GM18909 (cell line): Measurements from ENCODE around the gene MMP14.
"Not testable (repeated sequence)": the region's sequence is repeated elsewhere in the genome, so short reads cannot be mapped to it uniquely, and the experiment has no call there.

Source experiments
- ATAC-seq: cut with Tn5 transposase; IDR thresholded peaks from one replicate; pipeline ENCODE4 v1.9.1; 2021; ENCODE audit warnings: mild to moderate bottlenecking; ENCODE audit not compliant: unreplicated experiment, poor library complexity

Gene MMP14

DNA sequence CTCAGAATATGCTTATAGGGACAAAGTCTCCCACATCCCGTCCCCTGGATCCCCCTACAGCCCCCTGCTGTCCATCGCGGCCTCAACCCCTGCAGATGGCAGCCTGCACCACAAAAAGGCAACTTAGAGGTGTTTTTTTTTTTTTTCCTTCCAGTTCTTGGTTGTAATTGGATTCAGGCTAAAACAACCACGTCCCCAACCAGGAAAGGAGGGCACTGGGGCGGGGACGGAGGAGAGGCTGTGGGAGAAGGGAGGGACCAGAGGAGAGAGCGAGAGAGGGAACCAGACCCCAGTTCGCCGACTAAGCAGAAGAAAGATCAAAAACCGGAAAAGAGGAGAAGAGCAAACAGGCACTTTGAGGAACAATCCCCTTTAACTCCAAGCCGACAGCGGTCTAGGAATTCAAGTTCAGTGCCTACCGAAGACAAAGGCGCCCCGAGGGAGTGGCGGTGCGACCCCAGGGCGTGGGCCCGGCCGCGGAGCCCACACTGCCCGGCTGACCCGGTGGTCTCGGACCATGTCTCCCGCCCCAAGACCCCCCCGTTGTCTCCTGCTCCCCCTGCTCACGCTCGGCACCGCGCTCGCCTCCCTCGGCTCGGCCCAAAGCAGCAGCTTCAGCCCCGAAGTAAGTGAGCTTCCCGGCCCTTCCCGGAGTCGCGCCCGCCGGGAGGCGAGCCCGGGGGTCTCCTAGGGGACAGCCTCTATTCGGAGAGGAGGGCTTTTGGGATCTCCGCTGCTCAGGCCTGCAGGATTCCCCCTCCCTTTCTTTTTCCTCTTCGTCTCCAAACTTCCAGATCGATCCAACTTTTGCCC is at the start of gene MMP14:
TSS of gene MMP14 (plus strand) at position 285 of the 813 bp plus-strand sequence. CDS start at position 518, 233 bp downstream.
- no peak for ATAC-seq

DNA sequence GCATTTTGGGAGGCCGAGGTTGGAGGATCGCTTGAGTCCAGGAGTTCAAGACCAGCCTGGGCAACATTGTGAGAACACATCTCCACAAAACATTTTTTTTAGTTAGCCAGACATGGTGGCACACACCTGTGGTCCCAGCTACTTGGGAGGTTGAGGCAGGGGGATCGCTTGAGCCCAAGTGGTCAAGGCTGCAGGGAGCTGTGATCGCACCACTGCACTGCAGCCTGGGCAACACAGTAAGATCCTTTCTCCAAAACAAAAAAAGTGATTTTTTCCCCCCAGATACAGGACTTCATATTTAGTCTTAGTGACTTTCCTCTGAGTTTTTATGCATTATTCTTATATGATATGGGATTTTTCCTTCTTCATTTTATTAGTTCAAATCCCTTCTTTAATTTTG is 49.7 kb upstream of the MMP14 start:
- ATAC-seq = no peak

DNA sequence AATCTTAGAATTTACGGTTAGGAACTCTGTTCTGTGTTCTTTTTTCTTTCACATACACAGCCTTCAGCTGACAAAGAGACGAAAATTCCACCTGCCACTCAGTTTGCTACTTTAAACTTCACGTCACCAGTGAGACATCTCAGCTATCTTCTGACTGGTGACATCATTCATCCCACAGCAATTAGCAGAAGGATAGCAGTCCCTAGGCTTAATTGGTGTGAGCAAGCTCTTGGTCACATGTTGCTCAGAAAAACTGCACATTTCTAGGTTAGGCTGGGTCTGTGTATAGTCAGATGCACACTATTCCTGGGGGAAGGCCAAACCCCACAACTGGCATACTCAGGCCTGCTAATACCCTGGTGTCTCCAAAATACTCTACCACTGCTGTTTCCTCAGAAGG is 45.1 kb upstream of the MMP14 start:
- no peak for ATAC-seq

DNA sequence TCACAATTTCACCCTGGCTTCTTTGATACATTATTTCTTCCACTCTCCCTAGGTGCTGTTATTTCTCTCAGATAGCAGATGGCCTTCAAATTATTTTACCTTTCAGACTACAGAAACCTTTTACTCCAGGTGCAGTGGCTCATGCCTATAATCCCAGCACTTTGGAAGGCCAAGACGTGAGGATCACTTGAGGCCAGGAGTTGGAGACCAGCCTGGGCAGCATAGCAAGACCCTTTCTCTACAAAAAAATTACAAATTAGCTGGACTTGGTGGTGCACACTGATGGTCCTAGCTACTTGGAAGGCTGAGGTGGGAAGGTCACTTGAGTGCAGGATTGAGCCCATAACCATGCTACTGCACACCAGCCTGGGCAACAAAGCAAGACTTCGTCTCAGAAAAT is 44.2 kb upstream of the MMP14 start:
- no peak for ATAC-seq

DNA sequence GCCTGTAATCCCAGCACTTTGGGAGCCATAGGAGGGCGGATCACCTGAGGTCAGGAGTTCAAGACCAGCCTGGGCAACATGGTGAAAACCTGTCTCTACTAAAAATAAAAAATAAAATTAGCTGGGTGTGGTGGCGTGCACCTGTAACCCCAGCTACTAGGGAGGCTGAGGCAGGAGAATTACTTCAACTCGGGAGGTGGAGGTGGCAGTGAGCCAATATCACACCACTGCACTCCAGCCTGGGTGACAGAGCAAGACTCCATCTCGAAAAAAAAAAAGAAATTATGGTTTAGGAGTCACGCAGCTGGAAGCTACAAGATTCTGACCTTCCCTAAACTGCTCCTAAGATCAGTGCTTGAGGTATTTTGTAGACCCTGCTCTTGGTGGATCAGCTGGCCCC is 42.8 kb upstream of the MMP14 start:
- ATAC-seq = not testable (repeated sequence)

DNA sequence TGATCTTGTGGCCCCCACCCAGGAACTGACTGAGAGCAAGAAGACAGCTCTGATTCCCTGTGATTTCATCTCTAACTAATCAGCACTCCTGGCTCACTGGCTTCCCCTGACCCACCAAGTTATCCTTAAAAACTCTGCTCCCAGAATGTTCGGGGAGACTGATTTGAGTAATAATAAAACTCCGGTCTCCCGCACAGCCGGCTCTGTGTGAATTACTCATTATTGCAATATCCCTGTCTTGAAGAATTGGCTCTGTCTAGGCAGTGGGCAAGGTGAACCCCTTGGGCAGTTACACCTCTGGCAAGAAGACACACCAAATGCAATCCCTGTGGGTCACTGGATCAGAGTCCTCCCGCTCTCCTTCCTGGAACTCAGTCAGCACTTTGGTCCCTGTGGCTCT is 42.4 kb upstream of the MMP14 start:
- no peak for ATAC-seq

DNA sequence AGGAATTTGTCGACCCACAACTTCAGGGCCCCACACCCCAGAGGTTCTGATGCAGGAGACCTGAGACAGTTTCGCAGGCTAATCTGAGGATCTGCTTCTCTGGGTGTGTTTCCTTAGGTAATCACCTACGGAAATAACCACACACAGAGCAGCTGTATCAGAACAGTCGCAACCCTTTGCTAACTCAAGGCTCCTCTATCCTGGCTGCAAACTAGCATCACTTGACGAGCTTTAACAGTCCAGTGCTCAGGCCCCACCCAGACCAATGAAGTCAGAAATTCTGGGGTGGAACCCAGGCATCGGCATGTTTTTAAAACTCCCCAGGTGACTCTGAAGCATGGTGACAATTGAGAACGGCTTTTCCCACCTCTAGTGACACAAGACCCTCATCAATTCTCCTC is 41.8 kb upstream of the MMP14 start:
- peak; percentile 62 for ATAC-seq

DNA sequence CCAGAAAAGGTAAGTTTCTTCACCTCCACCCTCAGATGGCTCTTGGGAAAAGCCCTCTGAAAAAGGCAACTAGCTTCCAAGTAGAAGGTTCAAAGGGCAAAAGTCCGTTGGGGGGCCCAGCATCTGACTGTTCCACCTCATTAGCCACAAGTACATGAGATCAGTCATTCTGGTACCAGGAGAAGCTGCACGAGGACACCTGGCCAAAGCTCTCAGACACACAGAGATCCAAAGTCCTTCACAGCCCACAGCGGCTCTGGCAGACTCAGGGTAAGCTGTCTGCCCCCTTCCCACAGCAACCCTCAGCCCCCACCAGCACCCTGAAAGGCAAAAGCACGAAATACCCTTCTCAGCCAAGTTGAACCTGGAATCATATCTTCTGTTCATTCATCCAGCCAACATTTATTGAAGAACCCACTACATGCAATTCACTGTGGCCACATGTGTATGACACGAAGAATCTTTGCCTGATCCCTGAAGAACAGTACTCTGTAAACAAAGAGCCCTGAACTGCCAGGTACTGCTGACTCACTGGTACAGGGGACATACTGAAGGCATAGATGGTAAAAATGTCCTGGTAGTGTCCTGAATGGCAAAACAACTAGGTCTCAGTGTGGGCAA is 40.2 kb upstream of the MMP14 start:
- peak; percentile 57 for ATAC-seq

DNA sequence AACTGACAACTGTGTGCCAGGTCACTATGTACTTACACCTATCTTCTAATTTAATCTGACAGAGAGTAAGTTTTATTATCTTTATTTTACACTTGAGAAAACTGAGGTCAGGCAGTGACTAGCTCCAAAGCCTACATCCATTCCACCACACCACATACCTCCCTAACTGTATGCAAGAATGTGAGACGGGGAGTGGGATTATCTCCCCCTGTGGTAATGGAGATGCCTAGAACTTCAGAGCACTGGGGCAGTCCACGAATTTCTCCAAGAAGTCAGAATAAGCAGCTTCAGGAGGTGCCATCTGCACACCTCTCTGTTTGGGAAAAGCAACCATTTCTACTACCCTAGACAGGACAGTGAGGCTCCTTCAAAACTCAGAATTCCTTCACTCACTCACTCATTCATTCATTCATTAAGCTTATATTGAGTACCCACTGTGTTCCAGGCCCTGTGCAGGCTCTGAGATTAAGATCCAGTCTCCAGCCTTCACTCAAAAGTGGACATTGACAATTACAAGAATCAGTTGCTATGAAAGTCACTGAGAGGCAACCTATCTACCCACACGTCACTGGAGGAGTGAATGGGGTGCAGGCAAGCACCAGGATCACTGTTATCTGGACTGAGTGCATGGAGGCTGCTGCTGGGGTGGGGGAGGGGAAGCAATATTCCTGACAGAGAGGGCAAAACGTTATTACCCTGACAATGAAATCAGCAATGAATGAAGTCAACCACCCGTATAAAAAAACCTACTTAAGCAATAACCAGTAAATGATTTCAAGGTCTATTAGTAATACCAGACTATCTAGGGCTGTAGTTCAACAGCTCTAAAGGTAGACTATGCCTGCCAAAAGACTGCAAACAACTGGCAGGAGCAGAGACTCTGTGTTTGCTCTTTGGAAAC is 39.1 kb upstream of the MMP14 start:
- no peak for ATAC-seq

DNA sequence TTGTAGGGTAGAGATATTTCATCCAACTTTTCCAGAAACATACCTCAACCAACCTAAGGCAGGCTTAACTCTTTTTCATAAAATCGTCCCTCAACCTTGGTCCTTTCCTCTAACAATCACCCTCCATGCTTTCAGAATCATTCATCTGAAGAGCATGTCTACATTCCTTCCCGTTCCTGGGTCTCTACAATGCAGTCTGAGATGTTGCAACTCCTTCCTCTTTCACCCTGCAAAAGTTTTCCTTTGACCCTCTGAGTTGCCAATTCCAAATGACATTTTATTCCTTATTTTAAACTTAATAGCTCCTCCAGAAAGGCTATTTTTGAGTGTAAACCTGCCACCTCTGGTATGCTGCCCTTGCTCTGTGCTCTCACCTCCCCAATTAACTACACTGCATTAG is 37.9 kb upstream of the MMP14 start:
- ATAC-seq = no peak

DNA sequence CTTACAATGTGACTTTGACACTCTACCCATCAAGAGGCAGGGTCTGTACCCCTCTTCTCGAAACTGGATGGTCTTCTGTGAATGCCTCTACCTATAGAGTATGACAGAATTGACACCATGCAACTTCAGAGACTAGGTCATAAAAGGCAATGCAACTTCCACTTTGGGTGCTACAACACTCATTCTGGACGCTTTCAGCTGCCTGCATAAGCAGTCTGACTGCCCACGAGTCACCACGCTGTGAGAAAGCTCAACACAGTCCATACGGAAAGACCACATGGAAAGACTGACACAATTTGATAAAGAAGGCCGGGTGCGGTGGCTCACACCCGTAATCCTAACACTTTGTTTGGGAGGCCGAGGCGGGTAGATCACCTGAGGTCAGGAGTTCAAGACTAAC is 36.0 kb upstream of the MMP14 start:
- ATAC-seq = no peak

DNA sequence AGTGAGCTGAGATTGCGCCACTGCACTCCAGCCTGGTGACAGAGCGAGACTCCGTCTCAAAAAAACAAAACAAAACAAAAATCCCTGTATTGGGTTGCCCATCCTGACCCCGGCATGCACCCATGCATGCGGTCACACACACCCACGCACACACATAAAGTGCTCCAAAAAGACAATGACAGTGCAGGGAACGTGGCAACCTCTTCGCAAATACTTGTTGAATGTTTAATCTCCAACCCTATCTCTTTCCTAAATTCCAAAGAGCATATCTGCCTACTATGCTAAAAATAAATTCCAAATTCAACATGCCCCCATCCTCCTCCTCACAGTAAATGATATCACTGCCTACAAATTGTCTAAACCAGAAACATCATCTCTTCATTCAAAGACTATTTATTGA is 34.7 kb upstream of the MMP14 start:
- no peak for ATAC-seq

DNA sequence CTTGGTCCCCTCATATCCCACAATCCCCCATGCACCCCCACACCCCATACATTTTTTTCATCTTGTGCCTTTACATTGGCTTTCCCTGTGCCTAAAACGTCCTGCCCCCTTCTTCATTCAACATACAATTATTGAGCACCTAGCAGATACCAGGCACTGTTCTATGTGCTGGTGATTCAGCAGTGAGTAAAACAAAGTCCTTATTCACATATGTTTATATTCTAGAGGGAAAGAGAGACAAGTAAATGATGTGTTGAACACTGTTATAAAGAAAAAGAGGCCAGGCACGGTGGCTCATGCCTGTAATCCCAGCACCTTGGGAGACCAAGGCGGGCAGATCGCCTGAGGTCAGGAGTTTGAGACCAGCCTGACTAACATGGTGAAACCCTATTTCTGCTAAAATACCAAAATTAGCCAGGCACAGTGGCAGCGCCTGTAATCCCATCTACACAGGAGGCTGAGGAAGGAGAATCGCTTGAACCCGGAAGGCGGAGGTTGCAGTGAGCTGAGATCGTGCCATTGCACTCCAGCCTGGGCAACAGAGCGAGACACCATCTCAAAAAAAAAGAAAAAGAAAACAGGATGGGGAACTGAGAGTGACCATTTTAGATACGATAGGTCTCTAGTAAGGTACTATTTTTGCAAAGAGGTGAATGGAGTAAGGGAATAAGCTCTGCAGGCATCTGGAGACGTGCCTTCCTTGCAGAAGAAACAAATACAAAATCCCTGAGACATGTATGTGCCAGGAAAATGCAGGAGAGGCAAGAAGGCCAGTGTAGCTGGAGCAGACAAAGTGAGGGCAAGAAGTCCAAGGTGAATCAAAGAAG is 33.3 kb upstream of the MMP14 start:
- ATAC-seq = peak; percentile 63

DNA sequence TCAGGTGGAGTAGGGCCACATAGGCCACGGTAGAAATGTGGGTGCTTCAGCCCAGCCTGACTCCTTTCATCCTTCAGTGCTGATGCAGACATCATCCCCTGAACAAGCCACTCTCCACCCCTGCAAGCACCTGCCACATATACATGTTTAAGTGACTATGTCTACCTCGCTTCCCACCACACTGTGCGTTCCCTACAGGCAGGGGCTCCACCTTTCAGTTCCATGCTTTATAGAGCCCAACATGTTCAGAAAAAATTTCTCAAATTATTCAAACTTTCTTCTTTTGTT is 32.8 kb upstream of the MMP14 start:
- peak; percentile 53 for ATAC-seq

DNA sequence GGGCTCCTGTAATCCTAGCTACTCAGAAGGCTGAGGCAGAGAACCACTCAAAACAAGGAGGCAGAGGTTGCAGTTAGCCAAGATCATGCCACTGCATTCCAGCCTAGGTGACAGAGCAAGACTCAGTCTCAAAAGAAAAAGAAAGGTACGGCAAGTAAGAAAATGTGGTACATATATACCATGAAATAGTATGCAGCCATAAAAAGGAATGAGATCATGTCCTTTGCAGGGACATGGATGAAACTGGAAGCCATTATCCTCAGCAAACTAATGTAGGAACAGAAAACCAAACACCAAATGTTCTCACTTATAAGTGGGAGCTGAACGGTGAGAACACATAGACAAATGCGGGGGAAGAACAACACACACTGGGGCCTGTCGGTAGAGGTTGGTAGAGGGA is 31.1 kb upstream of the MMP14 start:
- ATAC-seq = not testable (repeated sequence)

DNA sequence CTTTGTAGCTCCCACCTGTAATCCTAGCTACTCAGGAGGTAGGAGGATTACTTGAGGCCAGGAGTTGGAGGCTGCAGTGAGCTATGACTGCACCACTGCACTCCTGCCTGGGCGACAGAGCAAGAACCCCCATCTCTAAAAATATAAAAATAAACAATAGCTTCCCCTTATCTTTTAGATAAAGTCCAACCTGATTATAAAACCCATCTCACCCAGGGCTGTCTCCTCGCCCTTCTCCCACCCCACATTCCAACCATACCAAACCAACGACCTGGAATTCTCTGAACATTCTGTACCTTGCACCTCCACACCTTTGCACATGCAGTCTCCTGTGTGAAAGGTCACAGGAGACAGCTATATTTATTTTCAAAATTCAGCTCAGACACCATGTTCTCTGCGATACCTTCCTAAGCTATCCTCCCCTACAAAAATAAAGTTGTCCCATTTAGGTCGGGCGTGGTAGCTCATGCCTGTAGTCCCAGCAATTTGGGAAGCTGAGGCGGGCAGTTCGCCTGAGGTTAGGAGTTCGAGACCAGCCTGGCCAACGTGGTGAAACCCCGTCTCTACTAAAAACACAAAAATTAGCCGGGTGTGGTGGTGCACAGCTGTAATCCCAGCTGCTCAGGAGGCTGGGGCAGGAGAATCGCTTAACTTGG is 28.8 kb upstream of the MMP14 start:
- ATAC-seq = no peak

DNA sequence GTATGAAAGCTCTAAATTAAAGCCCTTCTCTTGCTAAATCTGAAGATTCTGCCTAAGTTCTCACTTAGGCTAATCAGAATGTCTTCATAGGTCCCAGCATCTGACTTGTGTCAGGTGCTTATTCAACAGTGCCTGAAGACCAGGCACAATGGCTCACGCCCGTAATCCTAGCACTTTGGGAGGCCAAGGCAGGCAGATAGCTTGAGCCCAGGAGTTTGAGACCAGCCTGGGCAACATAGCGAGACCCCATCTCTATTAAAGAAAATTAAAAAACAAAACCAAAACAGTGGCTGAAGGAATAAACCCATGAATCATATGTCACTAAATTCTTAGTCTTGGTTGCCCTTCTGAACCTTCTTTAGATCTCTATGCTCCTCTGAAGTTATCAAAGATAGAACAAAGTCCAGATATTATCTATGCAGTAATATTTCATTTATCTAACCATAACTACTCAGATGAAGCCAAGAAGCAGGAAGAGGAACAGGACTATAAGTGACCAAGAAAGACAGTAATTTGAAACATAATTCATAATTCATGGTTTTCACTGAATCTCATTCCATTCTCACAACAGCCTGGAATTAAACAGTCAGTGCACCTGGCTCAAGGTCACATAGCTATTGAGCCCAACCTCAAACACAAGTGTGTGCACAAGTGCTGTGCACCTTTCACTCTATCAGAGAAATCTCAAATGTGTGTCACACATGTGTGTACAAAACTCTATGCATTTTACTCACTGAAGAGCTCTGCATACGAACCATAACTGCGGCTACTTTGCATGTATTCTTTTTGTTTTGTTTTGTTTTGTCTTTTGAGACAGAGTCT is 27.8 kb upstream of the MMP14 start:
- no peak for ATAC-seq

DNA sequence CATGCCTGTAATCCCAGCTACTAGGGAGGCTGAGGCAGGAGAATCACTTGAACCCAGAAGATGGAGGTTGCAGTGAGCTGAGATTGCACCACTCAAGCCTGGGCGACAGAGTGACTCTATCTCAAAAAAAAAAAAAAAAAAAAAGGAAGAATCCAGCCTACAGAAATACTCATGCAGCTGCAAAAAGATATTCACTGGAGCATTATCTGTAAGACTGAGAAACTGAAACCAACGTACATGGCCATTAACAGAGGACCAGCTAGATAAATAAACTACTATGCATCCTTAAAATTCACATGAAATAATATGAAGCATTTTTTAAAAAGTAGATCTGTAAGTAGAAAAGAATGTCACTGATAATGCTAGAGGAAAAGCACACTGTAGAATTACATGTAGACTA is 24.7 kb upstream of the MMP14 start:
- no peak for ATAC-seq

DNA sequence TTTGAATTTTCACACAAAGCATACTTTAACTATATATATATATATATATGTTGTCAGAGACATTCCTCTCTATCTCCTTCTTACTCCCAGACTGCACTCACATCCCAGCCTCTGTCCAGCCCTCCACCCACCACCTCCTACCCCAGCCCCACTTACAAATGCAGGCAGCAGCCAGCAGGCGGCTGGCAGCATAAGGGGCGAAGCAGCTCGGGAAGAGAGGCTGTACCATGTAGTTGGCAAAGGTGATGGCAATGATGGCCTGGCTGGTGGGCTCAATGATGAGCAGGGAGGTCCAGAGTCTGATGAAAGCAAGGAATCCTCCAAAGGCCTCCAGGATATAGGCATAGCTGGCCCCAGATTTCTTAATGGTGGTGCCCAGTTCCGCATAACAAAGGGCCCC is 23.6 kb upstream of the MMP14 start:
- no peak for ATAC-seq
